ENCODE data around the gene ZNF205.
"Not testable (repeated sequence)": the region's sequence is repeated elsewhere in the genome, so short reads cannot be mapped to it uniquely, and the experiment has no call there.

- TF ChIP-seq, protein P1, sequence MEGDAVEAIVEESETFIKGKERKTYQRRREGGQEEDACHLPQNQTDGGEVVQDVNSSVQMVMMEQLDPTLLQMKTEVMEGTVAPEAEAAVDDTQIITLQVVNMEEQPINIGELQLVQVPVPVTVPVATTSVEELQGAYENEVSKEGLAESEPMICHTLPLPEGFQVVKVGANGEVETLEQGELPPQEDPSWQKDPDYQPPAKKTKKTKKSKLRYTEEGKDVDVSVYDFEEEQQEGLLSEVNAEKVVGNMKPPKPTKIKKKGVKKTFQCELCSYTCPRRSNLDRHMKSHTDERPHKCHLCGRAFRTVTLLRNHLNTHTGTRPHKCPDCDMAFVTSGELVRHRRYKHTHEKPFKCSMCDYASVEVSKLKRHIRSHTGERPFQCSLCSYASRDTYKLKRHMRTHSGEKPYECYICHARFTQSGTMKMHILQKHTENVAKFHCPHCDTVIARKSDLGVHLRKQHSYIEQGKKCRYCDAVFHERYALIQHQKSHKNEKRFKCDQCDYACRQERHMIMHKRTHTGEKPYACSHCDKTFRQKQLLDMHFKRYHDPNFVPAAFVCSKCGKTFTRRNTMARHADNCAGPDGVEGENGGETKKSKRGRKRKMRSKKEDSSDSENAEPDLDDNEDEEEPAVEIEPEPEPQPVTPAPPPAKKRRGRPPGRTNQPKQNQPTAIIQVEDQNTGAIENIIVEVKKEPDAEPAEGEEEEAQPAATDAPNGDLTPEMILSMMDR (IDR thresholded peaks at IDR 0.05) = not testable (repeated sequence)
- TF ChIP-seq EP300 (IDR thresholded peaks at IDR 0.05) = not testable (repeated sequence)
Observed at GRCh38 chr16:3081957-3082356, 30.4 kb upstream of the ZNF205 start.
